GM19468 (cell line): ENCODE data around the gene CALCOCO1.

Source experiments
- ATAC-seq: cut with Tn5 transposase; IDR thresholded peaks from one replicate; pipeline ENCODE4 v1.9.1; 2021; ENCODE audit warnings: mild to moderate bottlenecking, moderate library complexity, moderate number of reproducible peaks; ENCODE audit not compliant: unreplicated experiment; ENCODE audit errors: extremely low read depth

Gene CALCOCO1

DNA sequence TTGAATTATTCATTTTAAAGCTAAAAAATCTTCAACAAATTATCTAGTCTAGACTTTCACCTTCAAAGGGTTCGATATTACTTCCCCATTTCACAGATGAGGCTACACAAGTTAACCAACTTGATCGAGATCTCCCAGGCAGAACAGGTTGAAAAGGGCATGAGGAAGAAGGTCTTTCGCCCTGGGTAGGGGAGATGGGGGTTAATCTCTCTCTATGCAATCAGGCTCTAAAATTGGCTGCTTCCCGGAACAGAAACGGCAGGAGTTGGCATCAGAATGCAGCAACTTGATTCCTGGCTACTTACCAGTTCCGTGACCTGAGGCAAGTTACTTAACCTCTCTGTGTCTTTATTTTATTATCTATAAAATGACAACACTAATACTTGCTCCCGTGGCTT is 26.9 kb upstream of the CALCOCO1 start:
- ATAC-seq: no peak

DNA sequence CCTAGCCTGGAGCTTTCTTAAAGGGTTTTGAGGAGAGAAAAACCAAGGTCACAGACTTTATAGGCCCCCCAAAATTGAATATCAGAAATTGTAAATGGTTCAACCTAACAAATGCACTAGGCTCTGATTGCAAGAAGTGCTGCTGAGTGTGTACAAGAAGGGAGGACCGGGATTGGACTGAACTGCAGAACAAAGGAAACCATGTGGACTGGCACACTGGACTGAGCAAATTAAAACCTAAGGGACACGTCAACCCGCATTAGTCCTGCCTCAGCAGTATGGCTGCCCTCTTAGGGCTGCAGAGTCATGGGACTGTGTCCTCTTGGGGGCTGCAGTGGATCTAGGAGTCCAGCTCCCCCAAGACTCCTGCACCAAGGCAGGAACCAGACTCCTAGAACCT is 25.4 kb upstream of the CALCOCO1 start:
- ATAC-seq: no peak

DNA sequence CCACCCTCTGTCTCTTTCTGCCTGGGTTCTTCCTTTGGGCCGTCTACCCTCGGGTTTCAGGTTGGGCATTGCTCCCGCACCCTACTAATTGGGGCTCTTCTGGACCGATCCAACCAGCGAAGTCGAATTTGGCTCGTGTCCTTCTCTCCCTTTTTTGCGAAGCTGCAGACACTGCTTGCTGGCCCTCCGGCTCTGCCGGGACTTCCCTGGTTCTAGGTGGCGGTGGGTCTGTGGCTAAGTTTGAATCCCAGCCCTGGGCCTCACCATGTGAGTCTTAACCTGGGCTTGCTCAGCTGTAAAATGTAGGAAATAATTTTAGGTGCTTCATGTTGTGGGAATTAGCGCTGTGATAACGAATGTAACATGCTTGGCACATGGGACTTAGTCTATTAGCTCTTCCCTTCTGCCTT is 24.9 kb upstream of the CALCOCO1 start:
- ATAC-seq: no peak

DNA sequence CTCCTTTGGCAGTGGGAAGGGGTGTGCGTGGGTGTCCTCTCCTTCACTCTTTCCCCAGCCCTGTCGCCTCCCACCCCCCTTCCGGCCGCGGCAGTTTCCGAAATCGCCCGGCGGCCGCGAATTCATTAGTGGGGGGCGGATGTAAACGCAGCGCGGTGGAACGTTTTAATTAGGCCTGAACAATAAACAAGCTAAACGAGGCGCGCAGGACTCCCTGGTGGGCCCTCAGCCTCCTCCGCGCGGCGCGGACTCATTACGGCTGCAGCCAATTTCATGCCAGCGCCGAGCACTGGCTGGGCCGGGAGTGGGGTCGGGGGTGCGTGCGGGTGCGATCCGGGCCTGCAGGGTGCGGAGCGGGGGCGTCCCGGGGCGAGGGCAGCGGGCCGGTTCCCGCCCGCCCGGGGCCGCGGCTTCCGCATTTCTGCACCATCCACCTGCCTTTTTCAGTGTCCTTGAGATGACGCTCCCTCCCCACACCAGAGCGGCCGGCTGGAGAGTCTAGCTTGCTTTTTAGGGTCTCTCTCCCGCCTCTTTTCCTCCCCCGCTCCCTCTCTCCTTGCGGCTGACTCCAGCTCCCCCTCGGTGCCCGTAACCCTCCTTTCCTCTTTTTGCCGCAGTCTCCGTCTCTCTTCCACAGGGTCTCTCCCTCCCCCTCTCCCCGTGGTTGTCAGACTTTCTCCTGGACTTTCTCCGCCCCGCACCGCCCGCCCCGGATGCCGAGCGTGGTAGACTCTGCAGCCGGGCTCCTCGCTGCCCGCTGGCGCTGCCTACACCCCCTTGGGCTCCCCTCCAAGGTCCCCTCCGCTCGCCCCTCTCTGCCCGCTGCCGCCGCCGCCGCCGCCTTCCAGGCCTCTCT is 24.3 kb upstream of the CALCOCO1 start, which contains the start of gene CISTR:
Gene CISTR (minus strand): TSS at position 644 of the 856 bp plus-strand sequence.
- no peak for ATAC-seq

DNA sequence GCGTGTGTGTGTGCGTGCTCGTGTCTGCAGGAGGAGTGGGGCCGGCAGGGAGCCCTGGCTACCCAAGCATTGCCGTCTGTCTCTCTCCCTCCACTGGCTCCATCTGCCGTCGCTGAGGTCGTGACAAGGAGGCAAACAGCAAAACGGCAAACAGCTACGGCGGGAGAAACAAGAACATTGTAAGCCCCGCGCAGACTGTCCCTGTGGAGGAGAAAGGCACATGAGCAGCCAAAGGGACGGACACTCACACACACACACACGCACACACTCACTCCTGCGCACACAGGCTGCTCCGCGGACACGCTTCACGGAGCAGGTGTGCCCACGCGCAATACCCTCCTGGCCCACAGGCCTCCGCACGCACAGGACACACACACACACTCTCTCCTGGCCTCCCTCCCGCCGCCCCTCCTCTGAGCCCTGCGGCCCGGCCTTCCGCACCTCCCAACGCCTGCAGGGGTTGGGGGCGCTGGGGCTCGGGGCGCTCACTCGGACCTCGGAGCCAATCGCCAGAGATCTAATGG is 23.6 kb upstream of the CALCOCO1 start:
- no peak for ATAC-seq

DNA sequence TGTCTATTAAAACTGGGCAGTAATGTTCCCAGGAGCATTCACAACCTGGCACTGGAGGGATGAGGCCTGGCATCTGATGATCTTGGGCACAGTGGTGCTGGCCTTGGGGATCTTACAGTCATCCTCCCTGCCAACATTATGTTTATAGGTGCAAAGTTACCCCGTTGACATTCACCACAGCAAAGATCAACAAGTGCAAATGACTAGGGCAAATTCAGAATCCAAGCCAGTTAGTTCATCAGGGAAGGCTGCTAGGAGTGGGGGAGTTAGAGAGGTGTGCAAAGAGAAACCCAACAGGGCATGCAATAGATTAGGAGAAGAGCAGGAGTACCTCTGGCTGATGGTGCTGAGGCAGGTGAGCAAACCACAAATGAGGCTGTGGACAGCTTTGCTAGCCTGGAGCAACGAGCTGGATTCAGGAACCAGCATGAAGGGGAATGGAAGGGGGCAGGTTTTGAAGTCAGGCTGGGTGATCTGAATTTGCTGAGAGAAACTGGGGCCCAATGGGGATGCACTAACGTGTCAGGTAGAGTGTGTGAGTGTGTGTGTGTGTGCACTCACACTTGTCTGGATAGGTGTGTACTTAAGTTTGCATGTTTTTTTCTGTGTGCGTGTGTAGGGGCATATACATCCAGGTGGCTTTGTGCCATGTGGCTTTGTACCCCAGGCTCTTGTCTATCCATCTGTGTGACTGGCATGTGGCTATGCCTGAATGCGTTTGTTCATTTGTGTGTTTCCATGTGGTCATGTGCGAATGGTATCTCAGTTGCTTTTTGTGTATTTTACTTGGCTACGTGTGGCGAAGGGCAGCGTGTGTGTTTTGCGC is 22.9 kb upstream of the CALCOCO1 start:
- no peak for ATAC-seq

DNA sequence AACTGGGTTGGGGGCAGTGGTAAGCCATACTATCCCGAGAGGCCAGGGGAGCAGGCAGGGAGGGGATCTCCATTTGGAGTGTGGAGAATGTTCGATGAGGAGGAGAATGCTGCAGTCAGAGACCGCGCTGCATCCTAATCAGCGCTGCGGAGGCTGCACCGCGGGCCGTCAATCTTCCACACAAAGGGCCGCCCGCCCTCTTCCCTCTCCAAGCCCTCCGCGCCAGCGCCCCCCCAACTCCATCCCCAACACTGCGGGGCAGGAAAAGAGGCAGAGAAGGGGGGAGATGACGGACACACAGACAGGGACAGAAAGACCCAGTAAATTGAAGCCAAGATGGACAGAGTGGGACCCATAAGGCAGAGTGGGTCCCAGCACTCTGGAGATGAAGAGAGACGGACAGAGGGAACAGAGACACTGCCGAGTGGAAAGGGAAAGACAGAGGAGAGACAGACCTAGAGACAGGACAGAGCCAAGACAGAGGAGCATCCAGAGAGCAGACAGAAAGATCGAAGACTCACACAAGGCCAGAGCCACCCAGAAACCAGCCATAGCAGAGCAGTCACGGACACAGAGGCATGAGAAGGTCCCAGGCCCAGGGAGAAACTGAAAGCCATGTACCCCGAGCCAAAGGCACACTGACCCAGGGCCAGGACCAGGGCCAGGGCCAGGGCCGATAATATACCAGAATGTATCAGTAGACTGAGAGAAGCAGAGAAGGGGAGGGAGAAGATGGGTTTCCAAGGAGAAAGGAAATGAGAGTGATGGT is 21.0 kb upstream of the CALCOCO1 start:
- no peak for ATAC-seq

DNA sequence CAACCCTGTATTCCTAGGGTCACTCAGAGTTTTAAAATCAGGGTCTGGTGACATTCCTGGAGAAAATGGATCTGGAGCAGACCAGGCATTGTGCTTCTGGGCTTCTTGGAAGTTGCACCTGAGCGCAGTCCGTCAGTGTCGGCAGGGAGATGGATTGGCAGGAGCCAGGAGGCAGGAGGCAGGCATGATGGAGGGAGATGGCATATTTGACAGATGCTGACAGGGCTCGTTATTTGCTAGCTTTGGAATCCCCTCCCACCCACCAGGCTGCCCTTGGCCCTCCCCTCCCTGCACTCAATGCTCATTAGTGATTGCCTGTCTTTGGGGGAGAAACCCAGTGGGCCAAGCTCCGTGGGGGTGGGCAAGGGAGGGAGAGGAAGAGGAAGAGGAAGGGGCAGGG is 19.8 kb upstream of the CALCOCO1 start:
- ATAC-seq: no peak

DNA sequence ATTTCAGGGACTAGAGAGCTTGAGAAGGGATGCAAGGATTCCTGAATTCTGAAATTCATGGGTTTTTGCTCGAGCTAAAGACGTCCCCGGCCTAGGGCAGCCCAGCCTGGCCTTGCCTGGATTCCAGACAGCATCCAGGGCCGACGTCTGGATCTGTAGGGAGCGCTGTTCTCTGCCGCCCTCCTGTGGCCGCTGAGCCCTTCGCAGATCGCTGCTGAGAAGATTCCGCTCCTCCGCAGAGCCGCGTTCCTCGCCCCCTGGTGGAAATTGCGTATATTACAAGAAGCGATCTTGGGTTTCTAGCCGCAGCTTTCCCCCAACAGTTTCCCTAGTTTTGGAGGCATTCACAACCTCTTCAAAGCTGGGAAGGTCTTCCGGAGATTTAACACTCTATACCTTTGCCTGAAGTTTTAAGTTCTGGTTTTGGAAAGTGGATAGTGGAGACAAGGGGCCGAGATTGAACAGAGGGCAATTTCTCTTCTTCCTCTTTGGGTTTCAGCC is 19.4 kb upstream of the CALCOCO1 start:
- ATAC-seq: no peak

DNA sequence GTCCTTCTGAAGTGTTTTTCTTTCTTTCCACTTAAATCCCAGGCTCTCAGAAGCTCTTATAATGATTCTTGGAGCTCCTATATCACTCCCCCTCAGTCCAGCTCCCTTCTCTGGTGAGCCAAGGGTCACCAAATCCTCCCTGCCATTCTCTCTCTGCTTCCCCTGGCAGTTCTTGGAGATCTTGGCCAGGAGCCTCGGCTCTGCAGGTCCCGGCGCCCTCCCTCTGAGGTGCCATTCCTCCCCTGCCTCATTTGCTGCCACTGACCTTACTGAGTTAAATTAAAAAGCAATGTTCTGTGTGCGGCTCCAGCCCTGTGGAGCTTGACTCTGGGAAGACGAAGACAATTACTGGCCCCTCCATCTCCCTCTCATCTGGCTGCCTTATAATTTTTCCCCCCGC is 17.5 kb upstream of the CALCOCO1 start:
- no peak for ATAC-seq

DNA sequence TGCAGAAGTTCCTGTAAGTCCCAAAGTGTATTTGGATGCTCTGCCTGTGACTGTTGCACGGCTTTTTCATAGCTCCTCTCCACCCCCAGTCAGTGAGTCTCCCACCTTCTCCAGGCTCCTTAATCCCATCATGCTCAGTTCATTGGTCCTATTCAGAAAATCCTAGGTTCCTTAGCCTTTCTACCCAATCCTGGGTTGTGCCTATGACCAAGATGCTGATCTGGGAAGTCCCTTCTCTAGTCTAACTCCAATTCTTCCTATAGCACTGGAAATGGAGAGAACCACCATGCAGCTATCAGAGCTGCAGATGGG is 16.8 kb upstream of the CALCOCO1 start:
- no peak for ATAC-seq

DNA sequence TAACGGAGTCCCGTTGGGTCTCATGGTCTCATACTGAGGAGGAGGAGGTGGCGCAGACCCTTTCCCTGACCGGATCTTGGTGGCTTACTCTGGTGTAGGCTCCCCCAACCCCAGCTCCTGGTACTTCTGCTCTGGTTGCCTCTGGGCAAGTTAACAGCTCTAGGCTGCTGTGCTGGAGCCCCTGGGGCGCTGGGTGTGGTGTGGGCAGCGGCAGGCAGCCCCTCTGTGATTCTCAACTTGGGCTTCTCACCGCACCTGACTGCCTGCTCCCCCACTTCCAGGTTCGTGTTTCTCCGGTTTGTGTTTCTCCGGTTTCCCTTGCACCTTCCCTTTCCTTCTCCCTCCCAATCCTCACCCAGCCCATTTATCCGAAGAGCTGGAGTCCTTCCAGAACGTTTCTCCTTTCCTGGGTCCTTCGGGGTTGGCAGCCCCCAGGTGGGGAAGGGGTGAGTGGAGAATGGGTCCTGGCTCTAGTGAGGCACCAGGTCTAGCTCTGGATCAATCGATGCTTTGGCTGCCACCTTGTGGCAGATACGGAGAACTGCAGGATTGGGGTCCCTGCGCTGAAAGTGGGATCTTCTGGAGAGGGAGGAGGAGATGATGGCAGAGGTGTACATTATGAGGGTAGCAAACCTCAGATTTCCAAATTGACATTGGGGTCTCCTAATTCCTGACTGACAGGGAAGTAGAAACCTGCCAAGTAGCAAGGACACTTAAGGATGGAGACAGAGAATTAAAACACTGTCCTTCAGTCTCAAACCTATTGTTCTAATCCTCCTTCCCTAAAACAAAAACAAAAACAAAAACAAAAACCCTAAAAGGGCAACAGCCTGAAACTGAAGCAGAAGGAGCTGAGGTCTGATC is 16.2 kb upstream of the CALCOCO1 start:
- no peak for ATAC-seq

DNA sequence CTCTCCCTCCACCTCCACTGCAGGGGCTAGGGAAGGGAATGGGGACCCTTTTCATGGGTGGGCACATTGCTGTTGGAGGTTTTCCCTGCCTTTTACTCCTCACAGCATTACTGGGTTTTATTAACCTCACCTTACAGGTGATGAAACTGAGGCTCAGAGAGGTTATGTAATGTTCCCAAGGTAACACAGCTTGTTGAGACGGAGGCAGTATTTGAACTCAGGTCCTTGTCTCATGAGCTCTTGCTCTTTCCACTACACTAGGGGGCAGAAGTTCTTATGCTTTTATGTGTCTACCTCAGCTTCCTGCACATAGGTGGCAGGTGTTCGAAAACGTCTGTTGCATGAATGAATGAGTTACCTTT is 12.9 kb upstream of the CALCOCO1 start:
- ATAC-seq: no peak

DNA sequence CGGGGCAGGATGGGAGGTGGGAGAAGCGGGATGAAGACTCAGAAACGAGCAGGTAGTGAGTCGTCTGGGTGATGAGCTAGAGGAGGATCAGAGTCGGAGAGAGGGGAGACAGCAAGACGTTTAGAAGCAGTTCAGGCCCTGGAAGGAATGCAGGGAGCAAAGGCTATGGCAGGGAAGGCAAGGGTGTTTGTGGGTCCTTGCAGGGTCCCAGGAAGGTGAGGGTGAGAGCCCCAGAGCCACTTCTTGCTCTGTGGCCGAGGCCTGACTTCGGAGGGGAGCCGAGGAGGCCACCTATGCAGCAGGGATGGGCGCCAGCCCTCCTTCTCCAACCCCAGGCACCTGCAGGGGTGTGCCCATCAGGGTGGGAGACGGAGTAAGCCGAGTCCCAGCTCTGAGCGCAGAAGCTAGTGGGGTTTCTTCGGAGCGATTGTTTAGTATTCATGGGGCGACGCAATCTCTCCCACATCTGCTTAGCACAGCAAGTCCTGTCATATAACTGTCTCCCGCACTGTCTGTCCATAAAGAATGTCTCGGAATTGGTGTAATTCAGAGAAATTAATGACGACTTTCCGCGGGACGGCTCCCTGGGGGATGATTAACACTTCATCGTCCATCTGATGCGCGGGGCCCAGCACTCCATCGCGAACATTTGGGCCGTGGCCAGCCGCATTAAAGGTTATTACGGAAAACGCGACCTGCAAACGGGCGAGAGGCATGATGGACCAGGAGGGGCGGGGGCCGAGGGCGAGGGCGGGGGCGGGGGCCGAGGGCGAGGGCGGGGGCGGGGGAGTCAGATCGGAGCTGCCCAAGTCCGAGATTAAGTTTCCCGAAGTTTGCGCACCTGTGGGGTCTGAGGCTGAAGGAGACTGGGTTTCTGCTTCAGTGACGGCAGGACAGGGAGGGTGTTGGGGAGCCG is 12.2 kb upstream of the CALCOCO1 start:
- ATAC-seq: no peak

DNA sequence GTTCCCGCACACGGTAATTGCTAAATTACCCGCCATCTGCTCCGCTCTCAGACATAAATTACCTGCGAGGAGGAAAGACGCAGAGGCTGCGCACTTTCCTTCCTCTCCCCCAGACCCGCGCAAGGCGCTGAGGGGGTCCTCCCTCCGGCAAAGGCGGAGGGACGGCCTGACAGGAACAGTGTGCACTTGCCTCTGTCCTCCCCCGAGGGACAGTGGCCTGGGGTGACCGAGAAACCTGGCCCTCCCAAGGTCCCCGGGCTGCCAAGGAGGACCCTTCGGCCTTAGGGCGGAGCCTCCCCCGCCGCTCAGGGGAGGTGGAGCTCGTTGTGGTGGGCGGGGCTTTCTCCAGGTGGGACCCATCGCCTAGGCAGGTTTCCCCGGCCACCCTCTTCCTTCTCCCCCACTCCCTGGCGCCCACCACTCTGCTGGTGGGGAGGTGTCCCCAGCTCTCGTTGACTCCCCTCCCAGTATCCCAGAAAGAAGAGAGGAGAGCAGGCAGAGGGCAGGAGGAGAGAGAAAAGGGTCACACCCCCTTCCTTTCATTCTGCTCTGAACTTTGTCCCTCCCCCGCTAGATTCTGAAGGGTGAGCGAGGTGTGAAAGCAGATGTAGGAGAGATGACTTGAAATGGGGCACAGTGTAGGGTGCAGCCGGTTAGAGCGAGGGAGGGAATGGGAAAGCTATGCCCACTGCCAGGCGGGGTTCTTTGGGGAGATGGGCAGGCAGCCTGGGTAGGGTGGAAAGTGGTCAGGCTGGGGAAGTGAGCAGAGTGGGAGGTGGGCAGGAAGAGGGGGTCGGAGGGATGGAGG is 11.4 kb upstream of the CALCOCO1 start:
- no peak for ATAC-seq

DNA sequence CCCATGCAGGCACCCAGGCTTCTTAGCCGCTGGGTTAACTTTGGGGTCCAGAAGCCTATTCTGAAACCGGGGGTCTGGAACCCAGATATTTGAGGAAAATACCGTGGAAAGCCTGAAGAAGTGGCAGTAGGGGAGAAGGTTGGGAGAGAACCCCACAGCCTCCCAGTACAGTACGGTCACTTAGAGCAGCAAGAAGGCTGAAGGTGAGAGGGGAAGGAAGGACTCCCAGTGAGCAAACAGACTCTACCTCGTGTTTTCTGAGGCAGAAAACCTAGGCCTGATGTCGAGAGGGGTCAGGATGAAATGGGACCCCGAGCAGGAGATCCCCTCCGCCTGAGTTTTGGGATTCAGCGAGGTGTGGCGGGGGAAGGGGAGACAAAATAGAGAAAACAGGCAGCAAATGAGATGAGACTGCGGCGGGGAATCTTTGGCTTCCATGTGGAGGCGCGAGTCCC is 10.7 kb upstream of the CALCOCO1 start:
- no peak for ATAC-seq

DNA sequence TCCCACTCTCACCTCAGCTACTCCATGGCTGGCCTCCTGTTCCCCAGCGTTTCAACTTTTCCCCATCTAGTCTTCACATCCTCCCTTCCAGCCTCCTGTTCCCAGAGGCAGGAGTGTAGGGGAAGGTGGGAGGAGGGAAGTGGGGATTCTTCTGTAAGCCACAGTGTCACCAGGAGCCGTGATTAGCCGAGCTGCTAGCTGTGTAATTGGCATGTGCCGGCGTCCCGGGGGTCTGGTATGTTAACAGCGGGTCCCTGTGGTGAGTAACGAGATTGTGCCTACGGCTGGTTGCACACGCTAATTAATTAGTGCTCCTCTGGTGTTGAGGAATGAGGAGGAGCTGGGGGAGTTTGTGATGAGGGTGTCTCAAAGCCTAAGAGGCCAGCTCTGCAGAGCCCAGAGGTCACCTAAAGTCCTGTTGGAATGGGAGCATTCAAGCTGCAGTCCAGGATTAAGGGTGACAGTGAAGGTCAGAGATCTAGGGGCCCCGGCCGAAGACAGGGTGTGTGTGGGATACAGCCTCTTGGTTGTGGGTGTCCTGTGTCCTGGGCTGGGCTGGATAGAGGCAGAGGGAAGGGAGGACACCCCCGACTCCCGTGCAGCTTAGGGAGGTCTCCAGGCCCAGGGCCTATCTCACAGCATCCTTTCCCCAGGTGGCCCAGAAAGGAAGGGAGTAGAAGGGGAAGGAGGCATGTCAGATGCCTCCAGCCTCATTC is 10.0 kb upstream of the CALCOCO1 start:
- ATAC-seq: no peak
